ENCODE data around the gene PARD3.
"Not testable (repeated sequence)": the region's sequence is repeated elsewhere in the genome, so short reads cannot be mapped to it uniquely, and the experiment has no call there.

The PARD3 gene

GRCh38 chr10:34280599-34281374 lies 534.3 kb downstream of the PARD3 start:
- DNase-seq = no peak

GRCh38 chr10:34275626-34276130 lies 539.4 kb downstream of the PARD3 start:
- DNase-seq = no peak

GRCh38 chr10:34274906-34275305 lies 540.2 kb downstream of the PARD3 start:
- DNase-seq = no peak

GRCh38 chr10:34273340-34273739 lies 541.8 kb downstream of the PARD3 start:
- no peak for DNase-seq

- no peak for DNase-seq
Observed at GRCh38 chr10:34272316-34272715, 542.8 kb downstream of the PARD3 start.

- not testable (repeated sequence) for DNase-seq
Observed at GRCh38 chr10:34268410-34268809, 546.7 kb downstream of the PARD3 start.

GRCh38 chr10:34262985-34263384 lies 552.1 kb downstream of the PARD3 start:
- DNase-seq = no peak

GRCh38 chr10:34260904-34261303 lies 554.2 kb downstream of the PARD3 start:
- DNase-seq = no peak

- DNase-seq = no peak
Observed at GRCh38 chr10:34256216-34256615, 558.9 kb downstream of the PARD3 start.

GRCh38 chr10:34255035-34255434 lies 560.1 kb downstream of the PARD3 start:
- DNase-seq = no peak

GRCh38 chr10:34254596-34254995 lies 560.5 kb downstream of the PARD3 start:
- DNase-seq = no peak

- DNase-seq = no peak
Observed at GRCh38 chr10:34252111-34252510, 563.0 kb downstream of the PARD3 start.

- no peak for DNase-seq
Observed at GRCh38 chr10:34251177-34251576, 563.9 kb downstream of the PARD3 start.

GRCh38 chr10:34250722-34251121 lies 564.4 kb downstream of the PARD3 start:
- DNase-seq = no peak

GRCh38 chr10:34249634-34250033 lies 565.5 kb downstream of the PARD3 start:
- no peak for DNase-seq

- no peak for DNase-seq
Observed at GRCh38 chr10:34247560-34247959, 567.5 kb downstream of the PARD3 start.

- no peak for DNase-seq
Observed at GRCh38 chr10:34244756-34245484, 570.2 kb downstream of the PARD3 start.

- DNase-seq = no peak
Observed at GRCh38 chr10:34241226-34242000, 573.7 kb downstream of the PARD3 start.

GRCh38 chr10:34240039-34240438 lies 575.1 kb downstream of the PARD3 start:
- no peak for DNase-seq

- DNase-seq = no peak
Observed at GRCh38 chr10:34237898-34238455, 577.1 kb downstream of the PARD3 start.

GRCh38 chr10:34236931-34237330 lies 578.2 kb downstream of the PARD3 start:
- DNase-seq = no peak

- no peak for DNase-seq
Observed at GRCh38 chr10:34235164-34235832, 579.8 kb downstream of the PARD3 start.

All from CD4-positive, alpha-beta T cell treated with Interleukin-10 for 1 hour (primary cell).